RCC 7860 (cell line): ENCODE measurements around the gene CHTF8.

Source experiments
- DNase-seq: peaks from one replicate; pipeline ENCODE4 v3.0.0-alpha.2; 2015; ENCODE audit warnings: low spot score
- FAIRE-seq: peaks from 2 replicates; lab custom pipeline; 2012; peaks lifted over from hg19 to GRCh38; lab: Jason Lieb, UNC

The CHTF8 gene

GRCh38 chr16:69088684-69089083 is 43.7 kb downstream of the CHTF8 start:
- FAIRE-seq (no peak), DNase-seq (no peak)

- no peak for DNase-seq
- no peak for FAIRE-seq
These were observed 45.2 kb downstream of the CHTF8 start for GRCh38 chr16:69087161-69087581.

GRCh38 chr16:69085032-69085695 is 47.2 kb downstream of the CHTF8 start:
- DNase-seq, result no peak
- FAIRE-seq, result no peak

GRCh38 chr16:69084289-69084688 is 48.1 kb downstream of the CHTF8 start:
- no peak for FAIRE-seq
- DNase-seq, result no peak

GRCh38 chr16:69083306-69083941 is 49.0 kb downstream of the CHTF8 start:
- no peak for DNase-seq
- FAIRE-seq, result no peak

GRCh38 chr16:69079697-69080096 is 52.7 kb downstream of the CHTF8 start:
- no peak for FAIRE-seq
- DNase-seq, result no peak

- FAIRE-seq (no peak), DNase-seq (no peak)
These were observed 54.3 kb downstream of the CHTF8 start for GRCh38 chr16:69078073-69078472.

GRCh38 chr16:69077251-69077650 is 55.1 kb downstream of the CHTF8 start:
- FAIRE-seq, result peak; percentile 96
- DNase-seq, result peak; percentile 99

GRCh38 chr16:69073181-69073702 is 59.1 kb downstream of the CHTF8 start:
- FAIRE-seq (peak; percentile 93), DNase-seq (peak; percentile 99)

- DNase-seq (no peak), FAIRE-seq (no peak)
These were observed 59.8 kb downstream of the CHTF8 start for GRCh38 chr16:69072640-69072974.

- DNase-seq, result no peak
- FAIRE-seq, result no peak
These were observed 61.4 kb downstream of the CHTF8 start for GRCh38 chr16:69071036-69071435.

- no peak for DNase-seq
- FAIRE-seq, result no peak
These were observed 62.9 kb downstream of the CHTF8 start for GRCh38 chr16:69069504-69069903.
